ENCODE results near the gene CYTL1.

The CYTL1 gene

DNA sequence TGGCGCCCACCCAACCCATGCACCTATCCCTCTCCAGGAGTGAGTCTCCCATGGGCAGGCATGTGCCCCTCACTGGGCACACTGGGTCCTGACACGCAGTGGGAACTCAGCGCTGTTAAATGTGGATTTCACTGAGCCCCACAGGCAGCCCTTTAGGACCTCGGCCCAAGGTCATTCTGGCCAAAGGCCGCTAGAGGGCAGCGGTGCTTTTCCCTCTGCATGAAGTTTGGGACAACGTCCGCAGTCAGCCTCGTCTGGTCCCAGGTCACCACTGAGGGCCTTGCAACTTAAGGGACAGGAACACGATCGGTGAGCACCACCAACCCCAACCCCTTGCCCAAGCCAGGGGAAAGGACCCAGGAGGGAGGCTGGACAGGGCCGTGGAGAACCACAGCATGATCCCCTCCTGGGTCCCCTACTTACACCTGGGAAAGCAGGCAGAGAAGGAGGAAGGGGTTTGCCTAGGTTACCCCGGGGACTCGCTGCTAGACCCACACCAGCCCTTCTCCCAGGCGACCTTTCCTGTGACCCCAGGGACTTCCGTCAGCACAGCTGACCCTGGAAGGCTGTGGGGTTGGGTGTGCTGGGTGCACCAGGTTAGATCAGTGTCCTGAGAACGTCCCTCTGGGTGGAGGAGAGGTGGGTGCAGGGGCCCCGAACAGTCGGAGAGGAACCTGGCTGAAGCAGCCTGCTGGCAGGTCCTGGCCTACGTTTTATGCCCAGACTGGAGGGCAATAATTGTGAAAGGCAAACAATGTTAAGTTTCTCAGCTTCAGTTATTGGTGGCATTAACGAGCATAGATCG, 24.0 kb downstream of the CYTL1 start:
- peak; percentile 35 for DNase-seq

DNA sequence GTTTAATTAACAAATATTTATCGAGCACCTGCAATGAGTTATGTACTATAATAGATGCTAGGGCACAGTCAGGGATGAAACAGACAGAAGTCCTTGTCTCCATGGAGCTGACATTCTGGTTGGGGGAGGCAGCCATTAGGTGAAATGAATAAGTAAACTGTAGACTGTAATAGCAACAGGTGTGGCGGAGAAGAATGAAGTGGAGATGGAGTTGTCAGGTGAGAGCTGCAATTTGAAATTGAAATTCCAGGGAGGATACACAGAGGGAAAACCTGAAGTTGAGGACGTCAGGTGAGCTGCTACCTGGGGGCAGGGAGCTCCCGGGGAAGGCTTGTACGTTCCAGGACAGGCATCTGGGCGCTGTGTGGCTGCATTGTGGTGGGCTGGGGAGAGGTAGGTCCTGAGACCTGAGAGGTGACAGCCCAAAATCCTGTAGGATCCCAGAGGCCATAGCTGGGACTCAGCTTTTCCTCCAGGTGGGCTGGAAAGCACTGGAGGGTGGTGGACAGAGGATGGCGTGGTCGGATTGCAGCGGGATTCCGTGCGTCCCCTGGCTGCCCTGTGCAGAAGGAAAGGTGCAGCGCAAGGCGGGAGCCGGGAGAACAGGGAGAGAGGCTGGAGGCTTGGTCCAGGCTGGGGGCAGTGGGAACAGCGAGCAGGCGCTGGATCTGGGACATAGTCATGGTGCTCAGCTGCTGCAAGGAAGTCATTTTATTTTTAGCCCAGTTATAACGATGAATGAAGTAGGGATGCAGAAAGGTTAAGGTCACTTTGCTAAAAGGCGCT, 24.8 kb downstream of the CYTL1 start:
- DNase-seq = no peak

DNA sequence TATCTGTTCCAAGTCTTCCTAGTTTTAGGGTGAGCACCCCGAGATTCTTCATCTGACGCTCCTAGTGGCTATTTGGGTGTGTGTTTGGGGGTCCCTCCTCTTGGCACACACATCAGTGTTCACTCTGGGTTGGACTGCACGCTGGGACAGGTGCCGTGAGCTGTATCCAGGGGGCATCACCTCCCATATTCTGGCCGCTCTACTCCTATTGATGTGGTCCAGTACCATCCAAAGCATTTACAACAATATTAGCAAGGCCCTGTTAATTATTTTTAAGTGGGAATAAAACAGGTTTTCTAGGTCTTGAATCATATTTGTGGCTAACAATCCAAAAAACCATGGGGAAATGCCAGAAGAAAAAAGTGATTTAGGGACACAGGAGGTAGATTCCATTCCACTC, 26.4 kb downstream of the CYTL1 start:
- DNase-seq = no peak

DNA sequence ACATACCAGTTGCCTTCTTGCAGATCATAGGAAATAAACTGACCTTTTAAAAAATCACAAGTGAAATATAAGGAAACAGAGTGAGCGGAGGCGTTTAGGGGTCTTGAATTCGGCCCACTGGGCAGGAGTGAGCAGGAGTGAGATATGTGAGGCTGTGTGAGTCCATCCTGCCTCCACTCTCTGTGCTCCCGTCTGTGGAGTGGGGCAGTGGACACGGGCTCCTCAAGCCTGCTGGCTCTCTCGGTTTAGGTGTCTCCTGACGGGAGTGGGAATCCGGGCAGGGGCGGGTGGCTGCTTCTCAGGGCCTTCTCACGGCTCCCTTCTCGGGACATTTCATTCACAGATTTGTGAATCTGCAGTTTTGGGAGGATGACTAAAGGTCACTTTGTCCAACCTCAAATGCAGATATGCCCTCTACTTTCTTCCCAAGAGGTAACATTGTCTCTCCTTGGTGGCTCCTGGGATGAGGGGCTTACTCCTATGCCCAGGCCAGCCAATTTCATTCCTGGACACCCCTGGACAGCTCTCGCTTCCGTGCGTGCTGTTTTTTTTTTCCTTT, 27.6 kb downstream of the CYTL1 start:
- DNase-seq = no peak

DNA sequence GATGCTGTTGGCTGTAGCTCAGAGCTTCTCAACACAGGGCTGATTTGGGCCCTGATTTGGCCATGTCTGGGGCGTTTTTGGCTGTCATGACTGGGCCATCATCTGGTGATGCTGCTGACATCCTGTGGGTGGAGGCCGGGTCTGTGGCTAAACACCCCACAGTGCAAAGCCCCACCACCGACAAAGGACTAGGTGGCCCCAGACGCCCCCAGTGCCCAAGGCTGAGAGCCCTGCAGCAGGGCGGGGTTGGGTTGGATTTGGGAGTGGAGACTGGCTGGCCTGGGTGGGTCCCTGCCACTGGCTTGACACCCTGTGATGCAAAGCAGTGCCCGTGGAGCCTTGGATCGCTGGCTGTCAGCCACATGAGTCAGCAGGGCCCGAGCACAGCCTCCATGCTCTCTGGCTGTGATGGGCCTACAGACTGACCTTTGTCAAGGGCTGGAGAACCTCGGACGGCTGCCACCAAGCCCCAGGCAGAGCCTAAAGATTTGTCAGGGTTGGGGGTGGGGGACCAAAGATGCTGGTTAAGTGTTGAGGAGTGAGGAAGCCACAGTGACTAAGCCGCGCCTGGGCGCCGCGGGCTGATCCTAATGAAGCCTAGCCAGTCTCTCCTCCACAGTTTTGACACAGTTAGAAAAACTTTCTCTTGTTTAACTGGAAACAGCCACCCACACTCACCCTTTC, 28.3 kb downstream of the CYTL1 start:
- DNase-seq = no peak

DNA sequence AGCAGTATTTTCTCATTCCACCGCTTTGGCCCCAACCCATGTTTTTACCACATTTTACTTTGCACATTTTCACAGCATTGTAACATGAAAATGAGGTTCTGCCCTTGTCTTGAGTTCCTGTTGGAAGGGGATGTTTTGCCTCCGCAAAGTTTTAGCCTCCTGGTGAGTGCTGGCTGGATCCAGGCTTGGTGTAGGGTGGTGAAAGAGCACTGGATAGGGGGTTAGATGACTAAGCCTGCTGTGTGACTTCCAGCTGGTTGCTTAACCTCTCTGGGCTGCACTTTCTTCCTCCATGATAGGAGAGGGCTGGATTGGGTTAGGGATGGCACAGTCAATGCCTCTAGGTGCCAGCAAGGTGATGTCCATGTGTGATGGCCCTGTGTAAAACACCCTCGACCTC, 28.9 kb downstream of the CYTL1 start:
- DNase-seq = no peak

DNA sequence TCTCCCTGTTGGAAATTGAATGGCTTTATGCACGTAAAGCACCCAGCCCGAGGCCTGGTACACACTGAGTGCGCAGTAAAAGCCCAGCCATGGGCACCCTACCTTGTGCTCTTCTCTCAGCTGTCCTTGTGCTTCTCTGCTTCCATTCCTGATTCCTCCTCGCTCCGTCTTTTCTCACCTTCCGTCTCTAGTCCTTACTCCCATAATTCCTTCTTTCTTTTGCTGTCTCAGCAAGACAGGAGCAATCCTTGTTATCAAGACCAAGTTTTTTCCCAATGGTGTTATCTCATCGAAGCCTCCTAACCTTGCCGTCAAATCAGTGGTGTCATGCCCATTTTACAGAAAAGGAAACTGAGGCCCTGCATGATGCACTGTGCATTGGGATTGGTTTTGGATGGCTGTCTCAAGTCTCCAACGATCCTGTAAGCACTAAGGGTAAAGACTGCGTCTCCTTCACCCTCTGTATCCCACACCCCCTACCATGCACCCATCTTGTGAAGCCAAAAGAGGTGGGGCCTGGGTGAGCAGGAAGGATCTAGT, 30.1 kb downstream of the CYTL1 start:
- no peak for DNase-seq

DNA sequence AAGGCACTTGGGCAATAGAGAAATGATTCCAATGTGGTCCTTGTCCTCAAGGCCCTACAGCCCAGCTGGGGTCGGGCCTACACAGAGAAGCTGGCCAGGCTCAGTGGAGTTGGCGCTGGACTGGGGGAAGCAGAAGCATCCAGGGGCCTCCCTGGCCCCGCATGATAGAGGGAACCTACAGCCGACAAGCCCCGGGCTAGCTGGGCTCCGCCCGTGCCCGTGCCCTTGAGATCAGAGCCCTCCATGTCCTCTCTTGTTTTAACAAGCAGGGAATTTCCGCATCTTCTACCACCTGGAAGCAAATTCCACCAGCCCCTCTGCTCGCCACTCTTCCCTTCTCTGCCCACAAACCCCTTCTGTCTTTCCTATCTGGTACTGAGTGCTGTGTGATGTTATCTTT, 31.6 kb downstream of the CYTL1 start:
- DNase-seq = no peak

DNA sequence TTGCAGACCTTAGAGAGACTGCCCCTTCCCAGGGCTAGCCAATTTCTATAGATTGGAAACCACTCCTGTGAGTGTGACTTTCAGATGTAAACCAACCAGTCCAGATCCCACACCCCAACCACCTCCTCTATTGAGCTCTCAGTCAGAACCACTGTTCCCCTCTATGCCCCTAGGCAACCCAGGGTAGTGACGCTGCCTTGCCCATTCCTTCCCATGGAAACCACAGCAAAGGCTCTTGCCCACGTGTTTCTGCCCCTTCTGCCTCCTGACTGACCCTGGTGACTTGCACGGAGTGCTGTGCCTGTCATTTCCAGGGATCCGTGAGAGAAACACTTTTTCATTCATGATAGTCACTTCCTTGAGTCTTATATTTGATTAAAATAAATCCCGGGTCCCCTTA, 32.4 kb downstream of the CYTL1 start:
- no peak for DNase-seq

DNA sequence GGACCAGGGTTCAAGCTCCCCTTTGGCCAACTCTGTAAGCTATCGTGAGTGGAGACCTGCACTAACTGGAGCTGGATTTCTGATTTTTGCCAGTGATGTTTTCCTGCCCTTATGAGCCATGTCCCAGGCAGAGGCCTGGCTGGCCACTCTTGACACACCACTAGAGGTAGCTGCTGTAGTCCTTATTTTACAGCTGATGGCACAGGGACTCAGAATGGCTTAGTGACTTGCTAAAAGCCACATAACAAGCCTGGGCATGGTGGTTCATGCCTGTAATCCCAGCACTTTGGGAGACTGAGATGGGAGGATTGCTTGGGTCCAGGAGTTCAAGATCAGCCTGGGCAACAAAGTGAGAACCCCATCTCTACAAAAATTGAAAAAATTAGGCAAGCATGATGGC, 33.4 kb downstream of the CYTL1 start:
- no peak for DNase-seq

DNA sequence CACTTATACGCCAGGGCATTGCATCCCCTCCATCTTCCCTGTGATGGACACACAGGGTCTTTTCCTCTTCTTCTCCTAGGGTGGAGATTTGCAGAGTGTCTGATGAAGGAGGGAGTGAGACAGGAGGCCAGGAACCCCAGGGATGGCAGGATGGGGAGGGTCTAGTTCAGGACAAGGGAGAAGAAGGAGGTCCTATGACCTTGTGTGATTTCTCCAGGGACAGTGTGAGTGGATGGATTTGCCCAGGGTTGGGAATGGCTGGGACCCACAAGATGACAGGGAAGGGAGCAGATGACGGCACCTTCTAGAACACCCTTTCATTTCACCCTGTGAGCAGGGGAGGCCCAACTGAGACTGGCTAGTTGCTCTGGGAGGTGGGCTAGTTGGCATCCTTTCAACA, 34.2 kb downstream of the CYTL1 start:
- DNase-seq = no peak

DNA sequence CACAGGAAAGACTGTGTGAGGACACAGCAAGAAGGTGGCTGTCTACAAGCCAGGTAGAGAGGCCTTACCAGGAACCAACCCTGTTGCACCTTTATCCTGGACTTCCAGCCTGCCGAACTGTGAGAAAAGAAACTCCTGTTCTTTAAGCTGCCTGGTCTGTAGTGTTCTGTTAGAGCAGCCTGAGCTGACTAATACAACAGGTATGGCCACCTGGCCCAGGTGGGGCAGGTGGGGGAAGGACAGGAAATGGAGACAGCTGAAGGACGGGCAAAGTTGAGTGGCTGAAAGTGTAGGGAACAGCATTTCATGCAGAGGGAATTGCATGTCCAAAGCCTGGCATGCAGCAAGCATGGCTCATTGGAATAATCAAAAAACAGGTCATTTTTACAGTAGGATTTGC, 35.1 kb downstream of the CYTL1 start:
- no peak for DNase-seq

DNA sequence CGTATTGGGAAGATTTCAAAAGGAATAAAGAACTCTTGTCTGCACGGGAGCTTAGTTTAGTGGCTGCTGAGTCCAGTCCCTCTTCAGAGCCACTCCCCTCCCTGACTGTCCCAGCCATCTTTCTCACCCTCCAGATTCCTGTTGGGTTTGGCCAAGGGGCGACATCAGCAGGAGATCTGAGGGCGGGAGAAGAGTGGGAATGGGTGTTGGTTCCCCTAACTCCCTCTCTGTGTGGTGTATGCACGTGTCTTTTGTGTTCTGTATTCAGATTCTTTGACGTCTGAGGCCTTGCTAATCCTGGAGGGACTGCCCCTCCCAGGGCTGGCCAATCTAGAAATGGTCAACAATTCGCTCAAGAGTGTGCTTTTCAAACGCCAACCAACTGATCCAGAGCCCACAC, 37.4 kb downstream of the CYTL1 start:
- no peak for DNase-seq

DNA sequence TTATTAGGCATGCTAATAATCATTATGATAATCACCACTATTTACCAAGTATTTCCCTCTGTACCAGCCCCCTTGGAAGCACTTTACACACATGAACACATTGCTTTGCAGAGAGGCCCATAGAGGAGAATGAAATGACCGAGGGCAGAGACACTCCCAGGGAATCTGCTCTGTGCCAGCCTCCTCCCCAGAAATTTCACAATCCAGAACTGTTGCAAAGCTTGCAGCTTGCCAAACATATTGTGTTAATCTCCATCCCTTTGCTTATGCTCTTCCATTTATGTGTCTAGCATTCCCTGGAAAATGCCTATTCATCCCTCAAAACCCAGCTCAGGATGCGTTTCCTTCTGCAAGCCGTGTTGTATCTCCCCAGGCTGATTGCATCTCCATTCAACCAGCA, 37.8 kb downstream of the CYTL1 start:
- DNase-seq = no peak

DNA sequence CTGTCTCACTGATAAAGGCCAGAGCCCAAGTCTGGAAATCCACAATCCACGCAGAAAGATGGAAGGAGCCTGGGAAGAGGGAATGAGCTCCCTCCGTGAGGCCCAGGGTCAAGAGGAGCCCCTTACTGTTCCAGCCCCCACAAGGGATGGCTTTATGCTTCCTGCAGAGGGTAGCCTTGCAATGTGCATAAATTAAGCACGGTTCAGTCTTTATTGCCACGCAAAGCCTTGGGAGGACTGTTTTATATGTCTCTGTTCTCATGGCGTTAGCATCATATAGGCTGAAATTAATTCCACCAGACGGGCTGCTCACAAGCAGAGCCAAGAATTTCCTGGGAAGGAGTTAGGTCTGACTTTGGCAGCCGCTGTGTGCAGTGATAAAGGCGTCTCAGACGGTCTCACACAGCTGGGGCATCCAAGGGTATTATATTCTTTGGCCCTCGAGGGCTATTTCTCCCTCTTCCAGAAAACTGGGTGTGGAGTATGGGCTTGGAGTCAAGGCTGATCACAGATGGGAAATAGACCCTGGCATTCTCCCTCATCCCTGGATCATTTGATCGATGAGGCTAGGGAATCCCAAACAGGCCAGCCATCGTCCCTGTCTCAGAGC, 38.5 kb downstream of the CYTL1 start:
- DNase-seq = no peak

DNA sequence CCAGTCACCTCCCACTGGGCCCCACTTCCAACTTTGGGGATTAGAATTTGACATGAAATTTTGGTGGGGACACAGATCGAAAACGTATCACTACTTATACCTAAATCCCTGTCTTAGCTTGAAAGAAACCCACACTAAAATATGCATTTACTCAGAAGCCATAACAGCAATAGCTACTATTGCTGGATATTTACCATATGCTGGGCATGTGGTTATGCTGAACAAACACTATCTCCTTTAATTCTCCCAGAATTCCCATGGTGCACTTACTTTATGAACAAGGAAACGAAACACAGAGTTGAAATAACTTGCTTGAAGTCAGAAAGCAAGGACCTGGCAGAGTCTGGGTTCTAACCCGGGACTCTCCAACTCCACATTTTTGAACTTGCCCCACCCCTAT, 39.3 kb downstream of the CYTL1 start:
- no peak for DNase-seq

DNA sequence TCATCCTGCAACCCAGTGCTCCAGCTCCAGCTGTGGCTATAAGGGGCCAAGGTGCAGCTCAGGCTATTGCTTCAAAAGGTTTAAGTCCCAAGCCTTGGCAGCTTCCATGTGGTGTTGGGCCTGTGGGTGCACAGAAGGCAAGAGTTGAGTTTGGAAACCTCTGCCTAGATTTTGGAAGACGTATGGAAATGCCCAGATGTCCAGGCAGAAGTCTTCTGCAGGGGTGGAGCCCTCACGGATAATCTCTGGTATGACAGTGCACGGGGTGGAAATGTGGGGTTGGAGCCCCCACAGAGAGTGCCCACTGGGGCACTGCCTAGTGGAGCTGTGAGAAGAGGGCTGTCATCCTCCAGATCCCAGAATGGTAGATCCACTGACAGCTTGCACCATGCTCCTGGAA, 44.5 kb downstream of the CYTL1 start:
- no peak for DNase-seq

DNA sequence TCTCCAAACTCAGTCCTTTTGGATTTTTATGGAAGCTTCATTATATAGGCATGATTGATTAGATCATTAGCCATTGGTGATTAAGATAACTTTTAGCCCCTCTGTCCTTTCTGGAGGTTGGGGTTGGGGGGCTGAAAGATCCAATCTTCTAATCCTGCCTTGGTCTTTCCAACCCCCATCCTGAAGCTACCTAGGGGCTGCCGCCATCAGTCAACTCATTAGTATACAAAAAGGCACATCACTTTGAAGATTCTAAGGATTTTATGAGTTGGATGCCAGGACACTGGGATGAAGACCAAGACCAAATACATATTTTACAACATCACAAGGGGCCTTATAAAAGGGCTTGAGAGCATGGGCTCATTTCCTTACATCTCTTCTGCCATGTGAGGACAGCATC, 47.5 kb downstream of the CYTL1 start:
- no peak for DNase-seq

DNA sequence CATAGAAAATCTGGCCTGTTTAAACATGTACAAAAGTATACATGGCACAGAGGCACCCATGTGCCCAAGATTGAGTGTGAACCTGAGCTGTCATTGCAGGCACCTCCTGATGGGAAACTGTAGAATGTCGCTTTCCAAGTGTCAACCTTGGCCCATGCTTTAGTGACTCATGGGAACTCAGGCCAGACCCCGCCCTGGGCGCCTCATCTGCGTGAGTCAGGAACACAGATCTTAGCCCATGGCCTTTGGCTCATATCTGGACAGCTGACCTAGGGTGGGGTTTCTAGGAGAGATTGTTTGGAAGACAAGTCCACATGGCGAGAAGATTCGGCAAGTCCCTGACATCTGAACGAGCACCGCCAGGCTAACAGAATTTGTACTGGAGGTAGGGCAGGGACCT, 50.0 kb downstream of the CYTL1 start:
- no peak for DNase-seq

DNA sequence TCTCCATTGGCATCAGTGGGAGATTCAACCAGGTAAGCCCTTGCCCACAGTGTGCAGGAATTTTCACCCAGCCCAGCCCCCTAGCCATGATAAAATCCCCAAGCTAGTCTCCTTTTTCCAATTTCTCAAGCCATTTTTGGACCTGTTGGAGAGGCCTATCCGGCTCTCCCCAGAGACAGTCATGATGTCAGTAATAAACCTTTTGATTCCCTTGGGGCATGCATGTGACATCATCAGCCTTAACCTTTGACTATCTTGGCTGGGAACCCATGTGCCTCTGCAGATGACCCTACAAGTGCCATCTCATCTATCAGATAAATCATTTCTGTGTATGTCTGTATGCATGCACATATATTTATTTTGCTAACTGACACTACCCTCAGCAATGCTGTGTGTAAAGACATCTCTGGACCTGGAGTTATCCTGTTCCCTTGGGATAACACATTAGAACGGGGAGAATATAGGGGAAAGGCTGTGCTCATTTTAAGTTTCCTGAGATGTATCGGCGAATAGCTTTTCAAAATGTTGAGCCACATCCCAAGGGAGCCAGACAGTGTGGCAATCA, 51.0 kb downstream of the CYTL1 start:
- DNase-seq = no peak

Data from stimulated activated CD4-positive, alpha-beta T cell treated with anti-CD3 and anti-CD28 coated beads, Interleukin-4, amount 100 ng/mL, for 24 hours (primary cell).